ENCODE data around the gene INS.

- TF ChIP-seq CTCF (IDR thresholded peaks at IDR 0.05) (no peak), POLR2A (IDR thresholded peaks at IDR 0.05) (no peak)
Observed at GRCh38 chr11:2190657-2191471, 29.9 kb upstream of the INS start.

Measured in thyroid gland (tissue), 4 donors.